HEK293T (cell line): ENCODE results near the gene DDX23.
"Not testable (repeated sequence)": the region's sequence is repeated elsewhere in the genome, so short reads cannot be mapped to it uniquely, and the experiment has no call there.

ENCODE experiments used
- CTCF ChIA-PET: fragments of 350-600 bp; formaldehyde crosslinking; extraction: SDS; loops from one replicate; lab custom pipeline; 2021; ENCODE audit warnings: antibody characterized with exemption, inconsistent platforms; lab: Yijun Ruan, JAX
- POLR2A ChIA-PET: fragments of 350-600 bp; formaldehyde crosslinking; extraction: SDS; loops from one replicate; lab custom pipeline; 2020; ENCODE audit warnings: antibody characterized with exemption, inconsistent platforms; lab: Yijun Ruan, JAX
- DNase-seq: peaks from one replicate; pipeline ENCODE4 v3.0.0; 2012; ENCODE audit warnings: mixed read lengths; ENCODE audit errors: extremely low spot score
- ARNT ChIP-seq: fragments of 450-650 bp; IDR thresholded peaks from 2 replicates; pipeline ENCODE4 v1.6.1; 2017; ENCODE audit warnings: mild to moderate bottlenecking
- BHLHE40 ChIP-seq: fragments of 450-650 bp; IDR thresholded peaks from 2 replicates; pipeline ENCODE4 v1.6.1; 2016; ENCODE audit warnings: mild to moderate bottlenecking, moderate library complexity, borderline replicate concordance
- CTBP1 ChIP-seq: fragments of 450-650 bp; IDR thresholded peaks from 2 replicates; pipeline ENCODE4 v1.6.1; 2016; ENCODE audit warnings: borderline replicate concordance
- ELF4 ChIP-seq: fragments of 450-650 bp; IDR thresholded peaks from 2 replicates; pipeline ENCODE4 v1.6.1; 2017; ENCODE audit warnings: antibody characterized with exemption
- FOXA1 ChIP-seq: fragments of 450-650 bp; IDR thresholded peaks from 2 replicates; pipeline ENCODE4 v1.6.1; 2016; ENCODE audit warnings: mild to moderate bottlenecking
- FOXK2 ChIP-seq: fragments of 450-650 bp; IDR thresholded peaks from 2 replicates; pipeline ENCODE4 v1.6.1; 2016; ENCODE audit warnings: mild to moderate bottlenecking
- FOXM1 ChIP-seq: fragments of 450-650 bp; IDR thresholded peaks from 2 replicates; pipeline ENCODE4 v1.6.1; 2017; ENCODE audit warnings: mild to moderate bottlenecking, borderline replicate concordance
- HDGF ChIP-seq: fragments of 450-650 bp; IDR thresholded peaks from 2 replicates; pipeline ENCODE4 v1.6.1; 2017; ENCODE audit warnings: antibody characterized with exemption, borderline replicate concordance
- L3MBTL2 ChIP-seq: fragments of 450-650 bp; conservative IDR thresholded peaks from 2 replicates; pipeline ENCODE4 v1.6.1; 2016; ENCODE audit warnings: mild to moderate bottlenecking
- LEF1 ChIP-seq: fragments of 450-650 bp; IDR thresholded peaks from 2 replicates; pipeline ENCODE4 v1.6.1; 2017; ENCODE audit warnings: mild to moderate bottlenecking, borderline replicate concordance
- NFRKB ChIP-seq: fragments of 450-650 bp; IDR thresholded peaks from 2 replicates; pipeline ENCODE4 v1.6.1; 2016; ENCODE audit warnings: mild to moderate bottlenecking, moderate library complexity
- SP1 ChIP-seq: fragments of 450-650 bp; IDR thresholded peaks from 2 replicates; pipeline ENCODE4 v1.6.1; 2017
- SUZ12 ChIP-seq: fragments of 450-650 bp; IDR thresholded peaks from 2 replicates; pipeline ENCODE4 v1.6.1; 2016; ENCODE audit warnings: mild to moderate bottlenecking
- TARDBP ChIP-seq: fragments of 450-650 bp; IDR thresholded peaks from 2 replicates; pipeline ENCODE4 v1.6.1; 2016
- ZNF384 ChIP-seq: fragments of 450-650 bp; IDR thresholded peaks from 2 replicates; pipeline ENCODE4 v1.6.1; 2016
- TF ChIP-seq, protein P1 (sequence below): fragments of 450-650 bp; IDR thresholded peaks from 2 replicates; pipeline ENCODE4 v1.6.1; 2016

DDX23 gene

DNA sequence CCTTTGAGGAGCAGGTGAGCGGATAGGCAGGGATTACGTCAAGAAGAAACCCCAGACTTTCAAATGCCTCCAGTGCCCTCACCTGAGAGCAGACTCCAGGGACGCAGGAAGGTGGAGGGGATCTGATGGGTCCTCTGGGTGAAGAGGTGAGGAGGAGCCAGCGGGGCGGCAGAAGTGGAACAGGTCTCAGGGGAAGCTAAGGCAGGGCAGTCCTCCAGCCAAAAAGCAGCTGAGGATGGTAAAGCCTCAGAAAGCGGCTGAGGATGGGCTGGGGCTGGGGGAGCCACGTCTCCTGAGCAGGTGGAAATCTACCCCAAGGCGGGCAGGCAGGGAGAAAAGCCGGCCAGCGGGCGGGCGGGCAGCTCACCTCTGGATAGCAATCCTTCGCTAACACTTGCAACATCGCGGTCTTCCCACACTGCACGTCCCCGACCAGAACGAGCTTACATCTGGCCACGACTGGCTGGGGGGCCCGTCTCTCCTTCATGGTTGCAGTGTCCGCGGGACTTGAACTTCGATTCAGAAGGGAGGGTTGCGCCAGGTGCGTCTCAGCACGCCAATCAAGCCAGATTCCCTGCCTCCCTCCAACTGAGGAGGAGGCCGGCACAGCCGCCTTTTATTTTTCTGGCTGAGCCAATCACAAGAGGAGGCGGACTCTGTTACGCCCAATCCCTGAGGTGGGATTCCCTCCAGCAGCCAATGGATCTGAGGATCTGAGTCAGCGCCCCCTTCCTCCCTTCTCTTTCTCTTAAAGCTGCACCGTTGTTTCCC, 13.5 kb upstream of the DDX23 start, which contains the start of gene RND1:
Gene RND1, minus strand, starts transcription at position 590 of the 771 bp plus-strand sequence. Its CDS starts 103 bp downstream, at position 487.
- ChIA-PET POLR2A (interaction anchor here (0.6 to 3.3 kb wide), 11 partner anchors 9 to 92 kb away, joined by 3 to 29 read pairs (median 6); partner anchors contain the start of genes ADCY6, ARF3 and DDX23), CTCF (interaction anchor here (0.8 to 2.9 kb wide), 5 partner anchors 12 to 130 kb away, joined by 3 to 21 read pairs (median 4); a partner anchor contains a TSS)
- TF ChIP-seq HDGF (no peak), ZNF384 (no peak), NFRKB (no peak), SP1 (no peak), FOXK2 (no peak), L3MBTL2 (peak; percentile 67), TARDBP (no peak), ELF4 (peak; percentile 47; the same call in 1 of the 2 replicates), FOXM1 (peak; percentile 86), CTBP1 (no peak), LEF1 (no peak)
- TF ChIP-seq, protein P1, sequence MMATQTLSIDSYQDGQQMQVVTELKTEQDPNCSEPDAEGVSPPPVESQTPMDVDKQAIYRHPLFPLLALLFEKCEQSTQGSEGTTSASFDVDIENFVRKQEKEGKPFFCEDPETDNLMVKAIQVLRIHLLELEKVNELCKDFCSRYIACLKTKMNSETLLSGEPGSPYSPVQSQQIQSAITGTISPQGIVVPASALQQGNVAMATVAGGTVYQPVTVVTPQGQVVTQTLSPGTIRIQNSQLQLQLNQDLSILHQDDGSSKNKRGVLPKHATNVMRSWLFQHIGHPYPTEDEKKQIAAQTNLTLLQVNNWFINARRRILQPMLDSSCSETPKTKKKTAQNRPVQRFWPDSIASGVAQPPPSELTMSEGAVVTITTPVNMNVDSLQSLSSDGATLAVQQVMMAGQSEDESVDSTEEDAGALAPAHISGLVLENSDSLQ = peak; percentile 96

DNA sequence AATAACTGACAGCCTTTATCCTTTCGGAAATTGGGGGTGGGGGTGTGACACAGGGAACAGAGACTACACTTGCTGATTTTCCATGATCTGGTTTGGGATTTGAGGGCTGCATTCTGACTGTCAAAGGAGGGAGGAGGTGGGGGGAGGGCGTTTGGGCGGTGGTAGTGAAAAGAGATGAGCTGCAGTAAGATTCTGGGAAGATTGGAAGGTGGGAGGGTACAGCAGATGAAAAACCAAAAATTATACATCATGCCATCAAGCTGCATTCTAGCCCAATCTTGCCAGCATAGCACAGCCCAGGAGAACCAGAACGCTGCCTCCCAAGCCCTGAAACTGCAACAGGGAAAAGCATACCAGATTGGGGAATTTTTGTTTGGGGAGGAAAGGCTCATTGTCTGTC, 11.3 kb upstream of the DDX23 start:
- ChIA-PET CTCF (interaction anchor here (1.3 to 2.2 kb wide), 2 partner anchors 10 to 27 kb away, joined by 4 to 13 read pairs; no protein-coding TSS in a partner anchor), POLR2A (no interaction called here)
- no peak for DNase-seq
- TF ChIP-seq, protein P1 = no peak
- TF ChIP-seq ZNF384 = no peak
- no peak for TF ChIP-seq LEF1
- no peak for TF ChIP-seq ARNT
- TF ChIP-seq FOXM1 = no peak

More for the DNA sequence above, 13.5 kb upstream of the DDX23 start, which contains the start of gene RND1:
- DNase-seq = peak; percentile 95

DNA sequence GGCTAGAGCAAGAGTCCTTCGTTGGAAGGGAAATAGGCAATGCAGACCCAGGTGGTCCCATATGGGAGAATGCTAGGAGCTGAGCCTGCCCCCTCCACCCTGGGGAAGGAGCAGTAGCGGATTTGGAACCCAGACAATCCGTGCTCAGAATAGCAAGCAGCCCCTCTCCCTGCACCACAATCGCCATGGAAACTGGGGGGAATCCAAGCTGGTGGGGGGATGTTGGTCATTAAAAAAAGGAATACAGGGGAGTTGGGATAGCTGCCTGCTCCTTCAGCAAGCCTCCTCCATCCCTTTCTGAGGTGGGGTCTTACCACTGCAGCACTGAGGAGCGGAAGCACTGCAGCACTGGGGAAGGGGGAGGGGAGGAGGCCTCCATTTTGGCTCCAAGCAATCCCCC, 10.8 kb upstream of the DDX23 start:
- no peak for DNase-seq
- TF ChIP-seq HDGF (no peak), TARDBP (no peak), FOXK2 (no peak), ELF4 (no peak), LEF1 (no peak)
- CTCF ChIA-PET = interaction anchor here (1.3 to 2.2 kb wide), 2 partner anchors 10 to 28 kb away, joined by 4 to 13 read pairs; no protein-coding TSS in a partner anchor
- POLR2A ChIA-PET = interaction anchor here (2.0 kb wide), 1 partner anchor 11 kb away, joined by 5 read pairs; the partner anchor contains the start of gene DDX23

DNA sequence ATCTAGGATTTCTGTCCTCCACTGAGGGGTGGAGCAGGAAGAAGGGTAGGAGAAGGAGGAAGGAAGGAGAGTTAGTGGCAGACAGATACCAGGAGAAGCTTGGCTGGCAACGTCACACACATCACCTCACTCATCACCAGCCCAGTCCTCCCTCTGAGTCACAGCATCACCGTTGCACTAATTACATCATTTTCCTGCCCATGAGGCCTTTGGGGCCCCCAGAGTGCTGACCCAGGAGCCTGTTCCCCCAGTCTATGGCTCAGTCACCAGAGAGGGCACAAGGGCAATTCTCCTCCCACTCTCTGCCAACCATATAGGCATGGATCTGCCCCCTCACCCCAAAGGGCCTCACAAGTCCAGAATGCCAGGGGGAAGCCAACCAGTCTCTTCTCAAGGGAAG, 9.1 kb upstream of the DDX23 start:
- no peak for DNase-seq
- CTCF ChIA-PET = interaction anchor here (0.8 kb wide), 1 partner anchor 8 kb away, joined by 3 read pairs; no protein-coding TSS in a partner anchor
- POLR2A ChIA-PET = interaction anchor here (0.7 to 2.0 kb wide), 2 partner anchors 9 to 30 kb away, joined by 3 to 5 read pairs; partner anchors contain the start of gene DDX23
- TF ChIP-seq, protein P1 = no peak
- TF ChIP-seq ZNF384 (no peak), FOXM1 (no peak), CTBP1 (no peak), ARNT (no peak), BHLHE40 (no peak), HDGF (no peak), FOXA1 (no peak), TARDBP (no peak), SP1 (no peak), SUZ12 (no peak), NFRKB (no peak), ELF4 (no peak), LEF1 (no peak), L3MBTL2 (no peak)

DNA sequence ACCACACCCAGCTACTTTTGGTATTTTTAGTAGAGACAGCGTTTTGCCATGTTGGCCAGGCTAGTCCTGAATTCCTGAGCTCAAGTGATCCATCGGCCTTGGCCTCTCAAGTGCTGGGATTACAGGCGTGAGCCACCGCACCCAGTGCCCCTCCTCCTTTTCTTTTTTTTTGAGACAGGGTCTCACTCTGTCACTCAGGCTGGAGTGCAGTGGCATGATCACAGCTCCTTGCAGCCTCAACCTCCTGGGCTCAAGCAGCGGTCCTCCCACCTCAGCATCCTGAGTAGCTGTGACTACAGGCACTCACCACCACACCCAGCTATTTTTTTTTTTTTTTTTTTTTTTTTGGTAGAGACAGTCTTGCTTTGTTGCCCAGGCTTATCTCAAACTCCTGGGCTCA, 8.3 kb upstream of the DDX23 start:
- not testable (repeated sequence) for DNase-seq
- CTCF ChIA-PET = interaction anchor here (0.6 to 0.7 kb wide), 2 partner anchors 44 to 87 kb away, joined by 3 read pairs; a partner anchor contains a TSS
- POLR2A ChIA-PET = interaction anchor here (0.7 kb wide), 1 partner anchor 31 kb away, joined by 3 read pairs; no protein-coding TSS in a partner anchor

DNA sequence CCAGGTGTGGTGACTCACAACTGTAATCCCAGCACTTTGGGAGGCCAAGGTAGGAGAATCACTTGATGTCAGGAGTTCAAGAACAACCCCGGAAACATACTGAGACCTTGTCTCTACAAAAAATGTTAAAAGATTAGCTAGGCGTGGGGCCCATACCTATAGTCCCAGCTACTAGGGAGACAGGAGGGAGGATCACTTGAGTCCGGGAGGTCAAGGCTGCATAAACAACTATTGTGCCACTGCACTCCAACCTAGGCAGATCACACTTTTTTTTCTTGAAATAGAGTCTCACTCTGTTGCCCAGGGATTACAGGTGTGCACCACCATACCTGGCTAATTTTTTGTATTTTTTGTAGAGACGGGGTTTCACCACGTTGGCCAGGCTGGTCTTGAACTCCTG, 7.6 kb upstream of the DDX23 start:
- POLR2A ChIA-PET = no interaction called here
- DNase-seq = no peak
- CTCF ChIA-PET = interaction anchor here (0.7 kb wide), 1 partner anchor 45 kb away, joined by 3 read pairs; a partner anchor contains a TSS
- no peak for TF ChIP-seq FOXA1
- no peak for TF ChIP-seq FOXM1
- TF ChIP-seq CTBP1 = no peak
- TF ChIP-seq NFRKB = no peak
- no peak for TF ChIP-seq ARNT
- TF ChIP-seq SUZ12 = no peak
- no peak for TF ChIP-seq HDGF
- TF ChIP-seq FOXK2 = no peak
- TF ChIP-seq TARDBP = no peak
- TF ChIP-seq L3MBTL2 = no peak
- TF ChIP-seq, protein P1 = no peak
- TF ChIP-seq ELF4 = no peak
- no peak for TF ChIP-seq ZNF384
- no peak for TF ChIP-seq LEF1
